Measurements from ENCODE around the gene ADAM22. TPM values are rescaled to one million over a fixed set of nuclear protein-coding genes. Genes with fewer than 3 reads are reported as not detected.

The ADAM22 gene
- total RNA-seq, 4 donors from 2014 or later, result 6.8 to 87.5 (median 13.3) TPM

DNA sequence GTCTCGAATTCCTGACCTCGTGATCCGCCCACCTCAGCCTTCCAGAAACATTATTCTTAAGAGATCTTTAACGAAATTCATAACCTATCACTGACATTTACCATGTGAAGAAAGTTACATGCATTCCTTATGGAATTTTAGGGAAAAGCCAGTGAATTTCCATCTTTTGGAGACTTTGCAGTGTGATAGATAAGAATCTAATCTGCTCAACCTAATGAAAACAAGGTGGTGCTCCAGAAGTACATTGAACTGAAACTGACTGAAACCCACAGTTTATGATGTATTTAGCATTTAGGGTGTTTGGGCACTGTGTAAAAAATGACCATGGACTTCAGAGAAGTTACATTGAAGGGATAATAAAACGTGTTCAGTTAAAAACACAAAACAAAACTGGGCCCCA, 242.1 kb downstream of the ADAM22 start:
- H3K27me3 ChIP-seq, result no peaks in the 10 kb centered on the region
- H3K36me3 ChIP-seq, result no peaks in the 10 kb centered on the region
- no peak overlapping the region for H3K27ac ChIP-seq
- no peak for TF ChIP-seq POLR2A (IDR thresholded peaks at IDR 0.05)
- TF ChIP-seq, protein P1, sequence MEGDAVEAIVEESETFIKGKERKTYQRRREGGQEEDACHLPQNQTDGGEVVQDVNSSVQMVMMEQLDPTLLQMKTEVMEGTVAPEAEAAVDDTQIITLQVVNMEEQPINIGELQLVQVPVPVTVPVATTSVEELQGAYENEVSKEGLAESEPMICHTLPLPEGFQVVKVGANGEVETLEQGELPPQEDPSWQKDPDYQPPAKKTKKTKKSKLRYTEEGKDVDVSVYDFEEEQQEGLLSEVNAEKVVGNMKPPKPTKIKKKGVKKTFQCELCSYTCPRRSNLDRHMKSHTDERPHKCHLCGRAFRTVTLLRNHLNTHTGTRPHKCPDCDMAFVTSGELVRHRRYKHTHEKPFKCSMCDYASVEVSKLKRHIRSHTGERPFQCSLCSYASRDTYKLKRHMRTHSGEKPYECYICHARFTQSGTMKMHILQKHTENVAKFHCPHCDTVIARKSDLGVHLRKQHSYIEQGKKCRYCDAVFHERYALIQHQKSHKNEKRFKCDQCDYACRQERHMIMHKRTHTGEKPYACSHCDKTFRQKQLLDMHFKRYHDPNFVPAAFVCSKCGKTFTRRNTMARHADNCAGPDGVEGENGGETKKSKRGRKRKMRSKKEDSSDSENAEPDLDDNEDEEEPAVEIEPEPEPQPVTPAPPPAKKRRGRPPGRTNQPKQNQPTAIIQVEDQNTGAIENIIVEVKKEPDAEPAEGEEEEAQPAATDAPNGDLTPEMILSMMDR (IDR thresholded peaks at IDR 0.05), result no peak
- no peak overlapping the region for H3K4me3 ChIP-seq
- intact Hi-C loops (cut with DNase I; ENCODE audit: low total_unique reads), result no loop called here
- no peaks in the 10 kb centered on the region for H3K9me3 ChIP-seq
- DNase-seq, result no peak
- H3K4me1 ChIP-seq, result no peaks in the 10 kb centered on the region

DNA sequence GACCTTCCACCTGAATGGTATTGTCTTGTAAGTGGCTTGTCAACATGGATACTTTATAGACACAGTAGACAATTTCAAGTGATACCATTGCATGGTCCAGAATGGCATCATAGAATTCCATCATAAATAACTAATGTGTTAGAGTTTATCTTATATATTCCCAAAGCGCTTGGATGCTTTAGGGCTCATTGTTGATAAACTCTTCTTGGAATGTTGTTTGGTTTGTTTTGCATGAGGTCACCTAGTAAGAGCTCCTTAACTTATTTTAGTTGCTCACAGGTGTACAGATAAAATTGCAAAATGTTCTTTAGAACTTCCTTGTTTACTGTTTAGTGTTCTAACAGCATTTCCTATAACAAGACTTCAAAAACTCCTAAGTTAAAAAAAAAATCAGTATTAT, 249.0 kb downstream of the ADAM22 start:
- intact Hi-C loops (cut with DNase I; ENCODE audit: low total_unique reads), result no loop called here
- H3K27ac ChIP-seq, result no peak overlapping the region
- TF ChIP-seq, protein P1 (IDR thresholded peaks at IDR 0.05), result no peak
- TF ChIP-seq POLR2A (IDR thresholded peaks at IDR 0.05), result no peak
- no peak for DNase-seq
- no peak overlapping the region for H3K4me3 ChIP-seq
- H3K9me3 ChIP-seq, result no peaks in the 10 kb centered on the region
- H3K4me1 ChIP-seq, result no peaks in the 10 kb centered on the region
- no peaks in the 10 kb centered on the region for H3K36me3 ChIP-seq
- no peaks in the 10 kb centered on the region for H3K27me3 ChIP-seq

DNA sequence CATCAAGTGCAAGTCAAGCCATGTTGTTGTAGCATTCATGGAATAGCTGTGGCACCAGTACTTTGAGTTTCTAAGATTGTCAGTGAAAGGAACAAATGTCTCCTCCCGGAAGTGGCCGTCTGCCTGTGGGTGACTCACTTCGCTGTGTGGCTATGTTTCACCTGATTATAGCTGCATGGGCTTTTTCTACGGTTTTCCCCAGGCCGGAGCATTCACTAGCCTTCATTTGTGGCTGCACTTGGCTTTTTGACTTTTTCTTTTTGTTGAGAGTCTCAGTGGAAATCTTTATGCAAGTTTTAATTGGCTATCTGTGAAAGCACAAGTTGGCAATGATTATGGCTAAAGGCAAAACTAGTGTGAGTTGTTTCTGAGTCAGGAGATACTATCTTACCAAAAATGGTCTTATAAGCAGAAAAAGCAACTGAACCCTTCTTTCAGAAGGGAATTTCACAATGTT, 250.8 kb downstream of the ADAM22 start:
- H3K4me3 ChIP-seq, result no peak overlapping the region
- TF ChIP-seq POLR2A (IDR thresholded peaks at IDR 0.05), result no peak
- TF ChIP-seq, protein P1 (IDR thresholded peaks at IDR 0.05), result no peak
- DNase-seq, result no peak
- H3K27ac ChIP-seq, result no peak overlapping the region
- no peaks in the 10 kb centered on the region for H3K9me3 ChIP-seq
- no peaks in the 10 kb centered on the region for H3K4me1 ChIP-seq
- H3K36me3 ChIP-seq, result no peaks in the 10 kb centered on the region
- intact Hi-C loops (cut with DNase I; ENCODE audit: low total_unique reads), result no loop called here
- no peaks in the 10 kb centered on the region for H3K27me3 ChIP-seq

DNA sequence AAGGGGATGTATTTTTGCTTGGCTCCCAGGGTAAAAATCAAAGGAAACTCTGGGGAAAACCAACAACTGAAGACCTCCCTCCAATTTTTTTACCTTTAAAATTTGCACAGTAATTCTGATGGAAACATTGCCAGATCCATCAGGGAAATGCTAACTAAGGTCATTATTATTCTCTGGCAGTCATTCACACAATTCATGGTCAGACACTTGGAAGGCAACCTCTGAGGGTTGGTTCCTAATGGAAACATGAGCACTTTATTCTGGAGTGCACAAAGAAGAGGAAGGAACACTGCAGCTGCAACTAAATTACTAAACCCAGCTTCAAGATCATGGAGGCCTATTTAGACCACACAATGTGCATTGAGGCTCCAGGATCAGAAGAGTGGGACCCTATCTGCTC, 251.6 kb downstream of the ADAM22 start:
- intact Hi-C loops (cut with DNase I; ENCODE audit: low total_unique reads), result no loop called here
- no peaks in the 10 kb centered on the region for H3K9me3 ChIP-seq
- H3K27me3 ChIP-seq, result no peaks in the 10 kb centered on the region
- H3K4me3 ChIP-seq, result no peak overlapping the region
- H3K4me1 ChIP-seq, result no peaks in the 10 kb centered on the region
- no peaks in the 10 kb centered on the region for H3K36me3 ChIP-seq
- no peak for DNase-seq
- no peak for TF ChIP-seq POLR2A (IDR thresholded peaks at IDR 0.05)
- TF ChIP-seq, protein P1 (IDR thresholded peaks at IDR 0.05), result no peak
- H3K27ac ChIP-seq, result no peak overlapping the region

DNA sequence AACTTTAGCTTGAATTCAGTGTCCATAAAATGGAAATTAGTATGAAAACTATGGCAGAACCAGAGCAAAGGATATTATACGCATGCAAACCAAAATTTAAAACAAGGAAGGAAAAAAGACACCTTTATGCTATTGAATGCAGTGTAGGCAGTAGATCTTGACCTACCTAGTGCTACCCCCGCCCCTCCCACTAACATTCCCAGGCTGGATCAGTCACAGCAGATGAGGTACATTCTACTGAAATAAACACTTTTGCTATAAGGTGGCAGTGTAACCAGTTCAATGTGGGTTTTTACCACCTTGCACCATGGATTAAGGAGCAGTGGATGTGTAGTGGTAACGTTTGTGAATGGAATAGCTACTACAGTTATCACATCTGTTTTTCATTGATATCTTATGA, 257.9 kb downstream of the ADAM22 start:
- H3K27ac ChIP-seq, result no peak overlapping the region
- intact Hi-C loops (cut with DNase I; ENCODE audit: low total_unique reads), result no loop called here
- TF ChIP-seq, protein P1 (IDR thresholded peaks at IDR 0.05), result no peak
- TF ChIP-seq POLR2A (IDR thresholded peaks at IDR 0.05), result no peak
- no peak overlapping the region for H3K4me3 ChIP-seq
- no peak for DNase-seq
- H3K9me3 ChIP-seq, result no peaks in the 10 kb centered on the region
- no peaks in the 10 kb centered on the region for H3K36me3 ChIP-seq
- no peaks in the 10 kb centered on the region for H3K4me1 ChIP-seq
- H3K27me3 ChIP-seq, result no peaks in the 10 kb centered on the region
